Activated CD4-positive, alpha-beta T cell treated with anti-CD3 and anti-CD28 coated beads, Interleukin-2, amount 50 U/mL, for 24 hours (primary cell): ENCODE data around the gene PTPRD.
"Not testable (repeated sequence)": the region's sequence is repeated elsewhere in the genome, so short reads cannot be mapped to it uniquely, and the experiment has no call there.

Experiments used
- DNase-seq, 2 donors: peaks; one replicate each; pipeline ENCODE4 v3.0.0-alpha.2; 2020; ENCODE audit warnings: low read depth in 1 of 2, low spot score in 1 of 2

Gene PTPRD

DNA sequence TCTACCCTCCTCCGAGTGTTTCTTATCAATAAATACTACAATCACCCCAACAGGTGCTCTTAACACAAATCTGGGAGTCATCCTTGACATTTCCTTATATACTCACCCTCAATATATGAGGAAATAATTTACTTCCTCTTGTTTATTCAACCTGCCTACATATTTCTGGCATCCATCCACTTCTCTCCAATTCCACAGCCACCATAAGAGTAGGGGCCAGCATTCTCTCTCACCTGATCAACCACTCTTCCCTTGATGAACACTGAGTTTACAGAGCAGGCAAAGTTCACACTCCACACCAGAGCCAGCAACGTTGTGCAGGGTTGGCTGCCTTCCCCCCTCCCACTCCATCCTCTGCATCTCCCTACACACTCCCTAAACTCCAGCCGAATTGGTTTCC lies 1908.9 kb downstream of the PTPRD start:
- no peak for DNase-seq

DNA sequence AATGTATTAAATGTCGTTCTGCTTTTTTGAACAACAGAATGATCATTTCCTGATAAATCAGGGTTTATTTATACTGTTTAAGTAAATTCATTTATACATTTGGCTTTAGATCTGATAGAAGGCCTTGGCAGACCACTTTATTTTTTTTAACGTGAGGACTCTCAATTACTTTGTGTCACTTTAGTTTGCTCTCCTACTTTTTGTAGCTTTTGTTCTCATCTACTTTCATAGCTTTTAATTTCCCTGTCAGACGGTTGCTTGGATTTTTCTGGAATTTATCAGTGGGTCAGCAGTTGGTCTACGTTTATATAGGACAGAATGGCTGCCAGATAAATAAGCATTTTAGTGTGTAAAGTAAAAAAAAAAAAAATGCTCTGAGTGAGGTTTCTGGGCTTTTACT lies 1910.9 kb downstream of the PTPRD start:
- no peak for DNase-seq

DNA sequence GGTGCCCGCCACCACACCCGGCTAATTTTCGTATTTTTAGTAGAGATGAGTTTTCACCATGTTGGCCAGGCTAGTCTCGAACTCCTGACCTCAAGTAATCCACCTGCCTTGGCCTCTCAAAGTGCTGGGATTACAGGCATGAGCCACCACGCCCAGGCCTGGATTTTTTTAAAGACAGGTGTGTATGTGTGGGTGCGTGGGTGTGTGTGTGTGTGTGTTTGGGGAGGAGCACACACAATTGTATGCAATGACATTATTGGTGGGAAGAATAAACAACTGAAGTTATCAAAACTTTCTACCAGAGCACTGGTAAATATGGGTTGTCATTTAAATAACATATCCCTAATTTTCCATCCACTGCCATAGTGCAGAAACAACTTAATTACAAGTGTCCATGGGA lies 1915.2 kb downstream of the PTPRD start:
- not testable (repeated sequence) for DNase-seq

DNA sequence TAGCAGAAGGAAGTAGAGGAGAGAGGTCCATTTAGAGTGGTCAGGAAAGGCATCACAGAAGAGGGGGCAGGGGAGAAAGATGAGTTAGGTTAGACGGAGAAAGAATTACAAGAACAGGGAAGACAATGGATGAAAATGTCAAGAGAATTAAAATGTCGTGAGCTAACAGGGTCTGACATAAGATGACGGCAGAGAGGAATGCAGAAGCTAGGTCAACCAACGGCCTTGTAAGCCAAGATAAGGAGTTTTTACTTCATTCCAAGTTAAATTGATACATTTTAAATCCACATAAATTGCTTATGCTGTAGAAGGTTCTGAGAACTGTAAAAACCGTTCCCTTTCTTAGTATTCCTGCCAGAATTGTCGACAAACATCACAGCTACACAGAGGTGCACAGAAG lies 1916.3 kb downstream of the PTPRD start:
- no peak for DNase-seq

- DNase-seq = no peak
These were observed 1917.7 kb downstream of the PTPRD start for GRCh38 chr9:8694983-8695588.

DNA sequence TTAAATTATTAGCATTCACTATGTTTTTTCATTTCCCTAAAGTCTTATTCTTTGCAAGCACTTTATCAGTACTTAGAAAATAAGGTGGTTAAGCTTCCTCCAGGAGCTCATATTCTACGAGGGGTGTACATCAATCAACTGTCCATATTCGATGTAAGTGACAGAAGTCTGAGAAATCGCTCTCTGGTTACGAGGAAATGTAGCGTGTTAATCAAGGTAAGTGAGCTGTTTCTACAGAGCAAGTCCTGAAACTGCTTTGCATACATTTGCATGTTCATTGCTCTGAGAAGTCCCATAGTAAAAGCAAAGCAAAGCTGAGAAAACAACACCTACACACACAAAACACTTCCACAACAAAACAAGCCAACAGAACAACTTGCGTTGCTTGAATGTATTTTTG lies 1919.3 kb downstream of the PTPRD start:
- DNase-seq = no peak

GRCh38 chr9:8686516-8686915 lies 1926.3 kb downstream of the PTPRD start:
- no peak for DNase-seq

GRCh38 chr9:8685825-8686224 lies 1927.0 kb downstream of the PTPRD start:
- DNase-seq = no peak

- no peak for DNase-seq
These were observed 1927.7 kb downstream of the PTPRD start for GRCh38 chr9:8684978-8685708.

DNA sequence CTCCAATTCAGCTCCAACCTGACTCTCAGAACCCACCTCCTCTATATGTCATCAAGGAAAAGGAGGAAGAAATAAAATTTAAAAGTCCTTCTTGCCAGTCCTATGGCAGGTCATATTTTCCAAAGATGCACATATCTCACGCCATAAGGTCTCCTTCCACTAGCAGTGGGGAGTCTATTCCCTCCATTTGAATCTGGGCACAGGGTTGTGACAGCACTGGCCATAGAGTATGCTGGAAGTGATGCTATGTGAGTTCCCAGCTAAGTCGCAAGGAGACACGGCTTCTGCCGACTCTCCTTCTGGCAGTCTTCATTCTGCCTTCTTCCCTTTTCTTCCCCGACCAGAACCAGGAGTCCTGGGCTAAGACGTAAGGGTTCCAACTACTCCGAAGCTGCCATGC lies 1929.3 kb downstream of the PTPRD start:
- no peak for DNase-seq

GRCh38 chr9:8680658-8681057 lies 1932.1 kb downstream of the PTPRD start:
- no peak for DNase-seq

DNA sequence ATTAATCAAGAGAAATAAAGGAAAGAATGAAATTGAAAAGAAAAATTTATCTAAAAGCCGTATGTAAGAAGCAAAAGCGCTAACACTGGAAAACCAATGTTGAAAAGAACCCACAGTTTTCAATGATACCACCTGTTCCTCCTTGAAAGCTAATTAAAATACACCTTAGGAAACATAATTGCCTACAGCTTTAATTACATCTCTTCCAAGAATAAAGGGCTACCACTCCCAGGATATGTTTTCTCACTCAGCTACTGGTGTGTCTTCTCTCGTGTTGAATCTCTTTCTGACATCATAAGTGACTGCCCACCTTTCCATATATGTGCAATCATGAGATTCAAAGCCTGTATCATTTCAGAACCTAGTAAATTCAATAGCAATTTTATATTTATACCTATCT lies 1932.6 kb downstream of the PTPRD start:
- no peak for DNase-seq

GRCh38 chr9:8679371-8679822 lies 1933.4 kb downstream of the PTPRD start:
- no peak for DNase-seq

DNA sequence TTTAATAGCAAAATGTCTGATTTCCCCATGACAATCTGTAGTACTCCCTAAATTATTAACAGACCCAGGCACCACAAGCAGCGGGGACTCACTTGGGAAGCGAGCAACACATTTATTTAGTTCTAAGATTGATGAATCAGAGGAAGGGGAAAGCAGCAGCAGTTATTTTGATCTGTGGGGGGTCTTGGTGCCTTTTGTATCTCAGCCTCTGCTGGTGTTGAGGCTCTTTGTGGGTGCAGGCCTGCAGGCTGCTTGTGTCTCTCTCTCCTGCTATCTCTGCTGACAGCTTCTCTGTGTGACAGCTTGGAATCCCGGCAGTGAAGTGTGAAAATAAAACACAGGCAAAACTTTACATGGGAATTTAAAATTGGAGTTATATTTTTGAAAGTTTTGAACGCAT lies 1935.1 kb downstream of the PTPRD start:
- no peak for DNase-seq

DNA sequence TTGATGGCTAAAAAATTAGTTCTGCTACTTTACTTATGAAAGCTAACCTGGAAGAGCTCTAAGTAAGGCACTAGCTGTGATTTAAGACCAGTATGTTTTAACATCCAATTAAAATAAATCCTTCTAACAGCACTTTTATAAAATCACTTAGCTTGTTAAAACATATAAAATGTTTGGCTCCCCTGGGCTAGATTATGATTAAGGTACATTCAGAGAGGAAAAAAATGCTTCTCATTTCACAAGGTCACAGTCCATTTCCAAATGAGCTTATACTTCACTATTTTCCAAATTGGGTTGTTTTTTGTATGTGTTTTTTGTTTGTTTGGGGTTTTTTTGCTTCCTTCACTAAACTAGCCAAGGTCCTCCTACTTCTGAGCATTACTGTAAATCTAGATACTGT lies 1938.3 kb downstream of the PTPRD start:
- DNase-seq = no peak

DNA sequence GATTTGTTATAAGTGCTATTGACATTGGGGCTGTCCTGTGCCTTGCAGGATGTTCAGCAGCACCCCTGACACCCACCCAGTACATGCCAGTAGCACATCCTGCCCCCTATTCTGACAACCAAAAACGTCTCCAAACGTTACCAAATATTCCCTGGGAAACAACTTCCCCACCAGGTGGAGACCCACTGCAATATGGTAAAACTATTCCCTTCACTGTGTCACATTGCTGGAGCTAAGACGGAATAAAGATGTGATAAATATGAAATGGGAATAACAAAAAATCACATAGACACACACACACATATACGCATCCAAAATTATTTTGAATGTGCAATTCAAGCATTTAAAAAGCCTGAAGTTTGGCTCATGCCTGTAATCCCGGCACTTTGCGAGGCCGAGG lies 1939.0 kb downstream of the PTPRD start:
- no peak for DNase-seq

- DNase-seq = no peak
These were observed 1942.1 kb downstream of the PTPRD start for GRCh38 chr9:8670751-8671150.

DNA sequence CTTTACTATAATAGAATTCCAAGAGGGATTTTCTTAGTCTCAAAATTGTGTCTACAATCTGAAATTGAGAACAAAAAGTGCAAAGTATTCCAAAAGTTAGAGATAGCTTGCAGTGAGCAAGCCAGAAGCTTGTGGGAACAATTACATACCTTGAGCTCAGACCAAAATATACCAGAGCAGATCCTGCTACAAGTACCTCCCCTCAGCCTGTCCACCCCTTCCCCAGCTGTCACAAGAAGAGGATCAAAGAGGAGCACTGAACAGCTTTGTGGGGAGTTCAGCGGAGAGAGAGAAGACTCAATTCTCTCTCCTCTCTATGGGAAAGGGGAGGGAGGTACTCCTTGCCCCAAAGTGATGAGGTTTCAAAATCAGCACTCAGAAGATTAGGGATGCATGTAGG lies 1944.1 kb downstream of the PTPRD start:
- no peak for DNase-seq

- no peak for DNase-seq
These were observed 1944.6 kb downstream of the PTPRD start for GRCh38 chr9:8668231-8668630.

GRCh38 chr9:8666060-8666459 lies 1946.7 kb downstream of the PTPRD start:
- no peak for DNase-seq

DNA sequence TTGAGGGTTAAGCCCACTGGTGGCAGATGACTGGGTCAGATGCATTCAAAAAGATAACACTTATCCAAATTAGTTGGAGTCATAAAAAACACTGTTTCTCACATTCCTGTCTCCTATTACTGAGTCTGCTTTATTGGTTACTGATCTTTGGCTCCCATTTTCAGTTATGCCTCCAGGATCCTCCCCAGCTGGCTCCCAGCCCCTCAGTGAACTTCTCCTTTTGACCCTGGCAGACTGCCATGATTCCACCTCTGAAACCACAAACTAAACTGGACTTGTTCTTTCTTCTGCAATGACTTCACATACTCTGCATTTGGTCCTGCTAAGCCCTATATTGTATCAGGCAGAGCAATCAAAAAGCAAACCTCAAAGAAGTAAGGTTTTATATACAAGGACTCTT lies 1952.4 kb downstream of the PTPRD start:
- no peak for DNase-seq

DNA sequence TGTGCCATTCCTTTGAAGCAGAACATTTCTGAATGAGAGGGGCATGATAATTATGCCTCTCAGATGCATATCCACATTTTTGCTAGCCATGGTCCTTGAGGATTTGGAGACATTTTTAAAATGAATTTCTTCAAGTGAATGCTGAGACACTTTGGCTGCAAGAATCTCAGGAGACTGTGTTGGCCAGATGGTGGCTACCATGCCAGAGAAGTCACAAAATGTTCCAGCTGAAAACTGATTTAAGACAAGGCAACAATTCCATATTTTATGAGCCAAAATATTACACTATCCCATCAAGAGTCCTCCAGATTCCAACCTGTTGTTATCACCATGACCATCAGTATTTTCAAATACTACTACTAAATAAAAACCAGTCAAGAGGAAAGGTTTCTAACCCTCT lies 1953.7 kb downstream of the PTPRD start:
- no peak for DNase-seq

DNA sequence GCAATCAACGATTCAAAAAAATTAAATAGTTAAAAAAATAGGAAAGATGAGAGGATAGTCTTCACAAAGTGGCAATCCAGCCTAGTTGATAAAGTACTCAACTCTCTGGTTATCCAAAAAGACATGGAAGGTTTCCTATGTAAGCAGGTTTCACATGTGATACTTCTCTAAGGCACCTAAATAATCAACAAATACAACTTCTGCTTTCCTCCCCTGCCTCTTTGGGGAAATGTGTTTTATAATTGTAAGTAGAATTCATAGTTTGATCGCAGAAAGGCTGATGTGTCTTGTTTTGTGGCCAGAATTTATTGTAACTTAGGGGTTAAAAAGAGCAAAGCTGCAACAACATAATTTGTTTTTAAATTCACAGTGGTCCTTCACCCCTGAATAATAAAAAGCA lies 1957.7 kb downstream of the PTPRD start:
- DNase-seq = no peak
